ENCODE measurements around the gene MRS2. TPM values are rescaled to one million over a fixed set of nuclear protein-coding genes. Genes with fewer than 3 reads are reported as not detected.

The MRS2 gene
- total RNA-seq, 4 donors from 2014 or later = 17.2 to 63.2 (median 44.2) TPM

- intact Hi-C loops (cut with DNase I; ENCODE audit: low total_unique reads) (loop anchor here (2.0 kb wide), 1 partner anchor 91 kb away; no protein-coding TSS in a partner anchor), in situ Hi-C loops (cut with MboI; ENCODE audit: low sequenced_read_pairs in 4 of 4) (loop anchor here in 2 of 4 donors (5.0 to 10.0 kb wide), 2 partner anchors 92 to 95 kb away; no protein-coding TSS in a partner anchor)
- no peak overlapping the region for H3K4me3 ChIP-seq
- ATAC-seq = no peak
- TF ChIP-seq POLR2A (IDR thresholded peaks at IDR 0.05) = no peak
- TF ChIP-seq CTCF (IDR thresholded peaks at IDR 0.05 in 4 of 5, conservative IDR thresholded peaks at IDR 0.05 in 1 of 5) = no peak
- peaks cover 0 to 9% of the 10 kb centered on the region in 2 donors for H3K36me3 ChIP-seq
- H3K27me3 ChIP-seq = no peaks in the 10 kb centered on the region
- H3K27ac ChIP-seq = peak overlapping the region in 1 of 4 donors; percentile 87
- H3K4me1 ChIP-seq = peaks cover 5 to 13% of the 10 kb centered on the region in 2 donors
- H3K9me3 ChIP-seq = no peaks in the 10 kb centered on the region
- DNase-seq = no peak
Measured at GRCh38 chr6:24430086-24430485, 27.4 kb downstream of the MRS2 start.

GRCh38 chr6:24431045-24431451 is 28.3 kb downstream of the MRS2 start:
- no peak overlapping the region for H3K27ac ChIP-seq

GRCh38 chr6:24432611-24433010 is 29.9 kb downstream of the MRS2 start:
- in situ Hi-C loops (cut with MboI; ENCODE audit: low sequenced_read_pairs in 4 of 4) (loop anchor here in 2 of 4 donors (5.0 to 10.0 kb wide), 2 partner anchors 90 to 92 kb away; no protein-coding TSS in a partner anchor), intact Hi-C loops (cut with DNase I; ENCODE audit: low total_unique reads) (no loop called here)
- Histone ChIP-seq H3K4me1 (peaks cover 0 to 5% of the 10 kb centered on the region in 2 donors), H3K4me3 (no peak overlapping the region), H3K27me3 (no peaks in the 10 kb centered on the region), H3K27ac (no peak overlapping the region), H3K9me3 (no peaks in the 10 kb centered on the region), H3K36me3 (no peaks in the 10 kb centered on the region)
- DNase-seq (no peak), ATAC-seq (no peak)
- no peak for TF ChIP-seq CTCF (IDR thresholded peaks at IDR 0.05 in 4 of 5, conservative IDR thresholded peaks at IDR 0.05 in 1 of 5)
- TF ChIP-seq POLR2A (IDR thresholded peaks at IDR 0.05) = no peak

More at GRCh38 chr6:24431045-24431451, 28.3 kb downstream of the MRS2 start:
- no peaks in the 10 kb centered on the region for H3K9me3 ChIP-seq
- DNase-seq (no peak), ATAC-seq (peak in 1 of 2 donors; percentile 70)
- no peaks in the 10 kb centered on the region for H3K36me3 ChIP-seq
- no peak overlapping the region for H3K4me3 ChIP-seq
- intact Hi-C loops (cut with DNase I; ENCODE audit: low total_unique reads) (loop anchor here (2.0 kb wide), 1 partner anchor 90 kb away; no protein-coding TSS in a partner anchor), in situ Hi-C loops (cut with MboI; ENCODE audit: low sequenced_read_pairs in 4 of 4) (loop anchor here in 2 of 4 donors (5.0 to 10.0 kb wide), 2 partner anchors 91 to 94 kb away; no protein-coding TSS in a partner anchor)
- H3K4me1 ChIP-seq = peaks cover 5 to 13% of the 10 kb centered on the region in 2 donors
- H3K27me3 ChIP-seq = no peaks in the 10 kb centered on the region
- TF ChIP-seq POLR2A (IDR thresholded peaks at IDR 0.05) (no peak), CTCF (IDR thresholded peaks at IDR 0.05 in 4 of 5, conservative IDR thresholded peaks at IDR 0.05 in 1 of 5) (peak; percentile 41 to 73 (median 68))

- no peaks in the 10 kb centered on the region for H3K36me3 ChIP-seq
- ATAC-seq (no peak), DNase-seq (no peak)
- no peaks in the 10 kb centered on the region for H3K9me3 ChIP-seq
- intact Hi-C loops (cut with DNase I; ENCODE audit: low total_unique reads) = no loop called here
- H3K4me3 ChIP-seq = no peak overlapping the region
- in situ Hi-C loops (cut with MboI; ENCODE audit: low sequenced_read_pairs in 4 of 4) = loop anchor here in 1 of 4 donors (10.0 kb wide), 1 partner anchor 88 kb away; no protein-coding TSS in a partner anchor
- peaks cover 0 to 4% of the 10 kb centered on the region in 2 donors for H3K4me1 ChIP-seq
- peak overlapping the region in 1 of 4 donors; percentile 55 for H3K27ac ChIP-seq
- TF ChIP-seq POLR2A (IDR thresholded peaks at IDR 0.05) (no peak), CTCF (IDR thresholded peaks at IDR 0.05 in 4 of 5, conservative IDR thresholded peaks at IDR 0.05 in 1 of 5) (no peak)
- no peaks in the 10 kb centered on the region for H3K27me3 ChIP-seq
Measured at GRCh38 chr6:24436979-24437378, 34.2 kb downstream of the MRS2 start.

All from gastrocnemius medialis (tissue), 4 donors.